K562 (cell line): Measurements from ENCODE around the gene VARS1. TPM values are rescaled to one million over a fixed set of nuclear protein-coding genes. Genes with fewer than 3 reads are reported as not detected.

ENCODE experiments used
- FOXJ3 ChIP-seq: sonication (generic); formaldehyde crosslinking; IDR thresholded peaks from 2 replicates; pipeline ENCODE4 v1.4.0; 2020; ENCODE audit warnings: mild to moderate bottlenecking, missing genetic modification reagents
- MED1 ChIP-seq: sonication (generic); formaldehyde crosslinking; IDR thresholded peaks from 2 replicates; pipeline ENCODE4 v1.8.1; 2023; ENCODE audit warnings: missing genetic modification reagents, borderline replicate concordance
- PHF20 ChIP-seq: fragments of 450-650 bp; IDR thresholded peaks from 2 replicates; pipeline ENCODE4 v1.6.1; 2018; ENCODE audit not compliant: partially characterized antibody
- PTTG1 ChIP-seq: fragments of 450-650 bp; IDR thresholded peaks from 2 replicates; pipeline ENCODE4 v1.6.1; 2016; ENCODE audit warnings: low read depth, mild to moderate bottlenecking, missing genetic modification characterization, missing compliant biosample characterization
- RNF2 ChIP-seq: sonication (generic); IDR thresholded peaks from 2 replicates; pipeline ENCODE4 v1.6.1; 2016
- SIRT6 ChIP-seq: IDR thresholded peaks from one replicate; pipeline ENCODE4 v1.6.1; 2012; ENCODE audit warnings: low read depth, mild to moderate bottlenecking, control low read depth, inconsistent platforms, low read length, moderate library complexity
- SMAD2 ChIP-seq: fragments of 150-350 bp; IDR thresholded peaks from 2 replicates; pipeline ENCODE4 v1.6.1; 2014; ENCODE audit warnings: low read depth, mild to moderate bottlenecking, low read length
- SMARCA5 ChIP-seq: fragments of 450-650 bp; IDR thresholded peaks from 2 replicates; pipeline ENCODE4 v1.6.1; 2016
- TAF15 ChIP-seq: fragments of 200-400 bp; formaldehyde crosslinking; IDR thresholded peaks from 2 replicates; pipeline ENCODE4 v1.6.1; 2017; ENCODE audit warnings: mild to moderate bottlenecking, low read depth, low read length, moderate library complexity
- XRCC3 ChIP-seq: fragments of 450-650 bp; IDR thresholded peaks from 2 replicates; pipeline ENCODE4 v1.6.1; 2017; ENCODE audit warnings: mild to moderate bottlenecking, moderate library complexity
- ZFP36 ChIP-seq: fragments of 150-350 bp; IDR thresholded peaks from 2 replicates; pipeline ENCODE4 v1.6.1; 2018; ENCODE audit warnings: low read length, low read depth; ENCODE audit not compliant: partially characterized antibody
- ZKSCAN8 ChIP-seq: fragments of 200-800 bp; sonication (Bioruptor generic); IDR thresholded peaks from 2 replicates; pipeline ENCODE4 v1.6.1; 2016; ENCODE audit warnings: missing genetic modification characterization, missing compliant biosample characterization
- ZNF76 ChIP-seq: fragments of 250-450 bp; sonication (Bioruptor Pico); IDR thresholded peaks from 2 replicates; pipeline ENCODE4 v1.4.0; 2020; ENCODE audit warnings: mild to moderate bottlenecking, moderate library complexity, borderline replicate concordance
- ZNF79 ChIP-seq: fragments of 250-450 bp; sonication (Bioruptor Pico); IDR thresholded peaks from 2 replicates; pipeline ENCODE4 v1.4.0; 2020; ENCODE audit warnings: low read depth, mild to moderate bottlenecking, moderate library complexity
- polyA plus RNA-seq, 8 experiments: library from polyadenylated mRNA; depleted of rRNA in 4 of 8; stranded (reverse) in 5 of 8; unstranded in 3 of 8; fragments of >200 nt; fragmentation: Nextera tagmentation in 2 of 8; fragmentation: Illumina TruSeq in 1 of 8; extraction: Ambion mirVana in 2 of 8; extraction: Trizol in 1 of 8; gene quantifications; 2 replicates each; pipeline versions ENCODE4 v1.2.1 to v1.2.3, GENCODE V29; 2011 to 2014; ENCODE audit warnings: inconsistent platforms in 1 of 8, missing spikeins in 1 of 8
- total RNA-seq, 7 experiments: library from RNA; depleted of rRNA in 6 of 7; stranded (reverse); fragments of >200 nt in 6 of 7; fragmentation: Illumina TruSeq in 2 of 7; extraction: Trizol in 2 of 7; gene quantifications; 2 replicates each; pipeline versions ENCODE4 v1.2.1 to v1.2.3, GENCODE V29; 2011 to 2021; ENCODE audit warnings: low replicate concordance in 1 of 7
- TF ChIP-seq, protein P1 (sequence below): sonication (generic); formaldehyde crosslinking; IDR thresholded peaks from 2 replicates; pipeline ENCODE4 v1.8.0; 2022; ENCODE audit warnings: missing genetic modification reagents, mild to moderate bottlenecking, borderline replicate concordance
- TF ChIP-seq, protein P2 (sequence below): fragments of 250-450 bp; sonication (Bioruptor Pico); IDR thresholded peaks from 2 replicates; pipeline ENCODE4 v1.5.0; 2021
- TF ChIP-seq, protein P3 (sequence below), 2 experiments: fragments of 450-650 bp; formaldehyde crosslinking in 1 of 2; IDR thresholded peaks; 2 replicates each; pipeline versions ENCODE4 v1.4.0 to v1.6.1; 2014 to 2020; ENCODE audit warnings: mild to moderate bottlenecking in 2 of 2, borderline replicate concordance in 1 of 2, low read depth in 1 of 2

Gene VARS1
- total and polyA plus RNA-seq, 9 of the 15 experiments (the other 6 are each of a cell fraction or from before 2014, with no cell fraction given), result 2.9 to 488 (median 130) TPM

DNA sequence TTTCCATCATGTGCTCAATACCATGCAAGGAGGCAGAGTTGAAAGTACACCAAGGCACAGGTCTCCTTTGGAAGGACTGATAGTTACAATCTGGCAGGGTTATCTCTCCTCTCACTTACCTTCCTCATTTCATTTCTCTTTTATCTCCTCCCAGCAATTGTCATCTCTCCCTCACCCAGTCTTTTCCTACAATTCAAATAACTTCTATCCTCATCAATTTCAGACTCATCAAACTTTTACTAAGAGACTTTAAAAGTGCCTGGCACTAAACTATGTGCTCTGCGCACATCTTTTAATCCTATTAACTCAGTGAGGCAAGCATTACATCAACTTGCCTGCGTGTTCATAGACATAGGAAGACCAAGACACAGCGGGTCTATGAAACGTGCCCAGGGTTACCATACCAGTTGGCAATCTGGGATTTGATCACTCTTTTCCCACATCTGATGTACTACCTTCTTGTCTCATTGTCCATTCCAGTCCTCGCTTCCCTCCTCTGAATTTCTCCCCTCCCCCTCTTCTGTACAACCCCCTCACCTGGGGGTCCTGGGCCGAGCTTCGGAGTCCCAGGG lies 1.2 kb downstream of the VARS1 start (continued):
- TF ChIP-seq SIRT6 (no peak), FOXJ3 (CRISPR knock-in tag) (no peak), MED1 (CRISPR knock-in tag) (no peak), ZNF76 (CRISPR knock-in tag) (no peak), XRCC3 (no peak), RNF2 (no peak), SMAD2 (no peak), TAF15 (no peak), PTTG1 (tag) (no peak), ZKSCAN8 (CRISPR knock-in tag) (no peak), PHF20 (no peak), ZNF79 (CRISPR knock-in tag) (no peak), SMARCA5 (no peak), ZFP36 (no peak)
- TF ChIP-seq, protein P1, sequence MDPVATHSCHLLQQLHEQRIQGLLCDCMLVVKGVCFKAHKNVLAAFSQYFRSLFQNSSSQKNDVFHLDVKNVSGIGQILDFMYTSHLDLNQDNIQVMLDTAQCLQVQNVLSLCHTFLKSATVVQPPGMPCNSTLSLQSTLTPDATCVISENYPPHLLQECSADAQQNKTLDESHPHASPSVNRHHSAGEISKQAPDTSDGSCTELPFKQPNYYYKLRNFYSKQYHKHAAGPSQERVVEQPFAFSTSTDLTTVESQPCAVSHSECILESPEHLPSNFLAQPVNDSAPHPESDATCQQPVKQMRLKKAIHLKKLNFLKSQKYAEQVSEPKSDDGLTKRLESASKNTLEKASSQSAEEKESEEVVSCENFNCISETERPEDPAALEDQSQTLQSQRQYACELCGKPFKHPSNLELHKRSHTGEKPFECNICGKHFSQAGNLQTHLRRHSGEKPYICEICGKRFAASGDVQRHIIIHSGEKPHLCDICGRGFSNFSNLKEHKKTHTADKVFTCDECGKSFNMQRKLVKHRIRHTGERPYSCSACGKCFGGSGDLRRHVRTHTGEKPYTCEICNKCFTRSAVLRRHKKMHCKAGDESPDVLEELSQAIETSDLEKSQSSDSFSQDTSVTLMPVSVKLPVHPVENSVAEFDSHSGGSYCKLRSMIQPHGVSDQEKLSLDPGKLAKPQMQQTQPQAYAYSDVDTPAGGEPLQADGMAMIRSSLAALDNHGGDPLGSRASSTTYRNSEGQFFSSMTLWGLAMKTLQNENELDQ (CRISPR knock-in tag), result no peak
- TF ChIP-seq, protein P2, sequence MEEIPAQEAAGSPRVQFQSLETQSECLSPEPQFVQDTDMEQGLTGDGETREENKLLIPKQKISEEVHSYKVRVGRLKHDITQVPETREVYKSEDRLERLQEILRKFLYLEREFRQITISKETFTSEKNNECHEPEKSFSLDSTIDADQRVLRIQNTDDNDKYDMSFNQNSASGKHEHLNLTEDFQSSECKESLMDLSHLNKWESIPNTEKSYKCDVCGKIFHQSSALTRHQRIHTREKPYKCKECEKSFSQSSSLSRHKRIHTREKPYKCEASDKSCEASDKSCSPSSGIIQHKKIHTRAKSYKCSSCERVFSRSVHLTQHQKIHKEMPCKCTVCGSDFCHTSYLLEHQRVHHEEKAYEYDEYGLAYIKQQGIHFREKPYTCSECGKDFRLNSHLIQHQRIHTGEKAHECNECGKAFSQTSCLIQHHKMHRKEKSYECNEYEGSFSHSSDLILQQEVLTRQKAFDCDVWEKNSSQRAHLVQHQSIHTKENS (CRISPR knock-in tag), result no peak
- TF ChIP-seq, protein P3, sequence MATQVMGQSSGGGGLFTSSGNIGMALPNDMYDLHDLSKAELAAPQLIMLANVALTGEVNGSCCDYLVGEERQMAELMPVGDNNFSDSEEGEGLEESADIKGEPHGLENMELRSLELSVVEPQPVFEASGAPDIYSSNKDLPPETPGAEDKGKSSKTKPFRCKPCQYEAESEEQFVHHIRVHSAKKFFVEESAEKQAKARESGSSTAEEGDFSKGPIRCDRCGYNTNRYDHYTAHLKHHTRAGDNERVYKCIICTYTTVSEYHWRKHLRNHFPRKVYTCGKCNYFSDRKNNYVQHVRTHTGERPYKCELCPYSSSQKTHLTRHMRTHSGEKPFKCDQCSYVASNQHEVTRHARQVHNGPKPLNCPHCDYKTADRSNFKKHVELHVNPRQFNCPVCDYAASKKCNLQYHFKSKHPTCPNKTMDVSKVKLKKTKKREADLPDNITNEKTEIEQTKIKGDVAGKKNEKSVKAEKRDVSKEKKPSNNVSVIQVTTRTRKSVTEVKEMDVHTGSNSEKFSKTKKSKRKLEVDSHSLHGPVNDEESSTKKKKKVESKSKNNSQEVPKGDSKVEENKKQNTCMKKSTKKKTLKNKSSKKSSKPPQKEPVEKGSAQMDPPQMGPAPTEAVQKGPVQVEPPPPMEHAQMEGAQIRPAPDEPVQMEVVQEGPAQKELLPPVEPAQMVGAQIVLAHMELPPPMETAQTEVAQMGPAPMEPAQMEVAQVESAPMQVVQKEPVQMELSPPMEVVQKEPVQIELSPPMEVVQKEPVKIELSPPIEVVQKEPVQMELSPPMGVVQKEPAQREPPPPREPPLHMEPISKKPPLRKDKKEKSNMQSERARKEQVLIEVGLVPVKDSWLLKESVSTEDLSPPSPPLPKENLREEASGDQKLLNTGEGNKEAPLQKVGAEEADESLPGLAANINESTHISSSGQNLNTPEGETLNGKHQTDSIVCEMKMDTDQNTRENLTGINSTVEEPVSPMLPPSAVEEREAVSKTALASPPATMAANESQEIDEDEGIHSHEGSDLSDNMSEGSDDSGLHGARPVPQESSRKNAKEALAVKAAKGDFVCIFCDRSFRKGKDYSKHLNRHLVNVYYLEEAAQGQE (IDR thresholded peaks at IDR 0.05; ENCODE audit: borderline replicate concordance), result peak; percentile 14; the same call in 1 of the 2 replicates
- TF ChIP-seq, protein P3 (CRISPR knock-in tag; IDR thresholded peaks at IDR 0.05; ENCODE audit: low read depth), result no peak
